Heart left ventricle (tissue), 16 donors: ENCODE data around the gene TRAM1L1. TPM values are rescaled to one million over a fixed set of nuclear protein-coding genes. Genes with fewer than 3 reads are reported as not detected.

ENCODE experiments used
- ATAC-seq, 4 donors: fragments of 200-7000 bp; cut with Tn5 transposase; one replicate each; pipeline ENCODE4 v1.9.1; 2020 to 2022; ENCODE audit warnings: moderate library complexity in 4 of 4, mild to moderate bottlenecking in 3 of 4, moderate number of reproducible peaks in 1 of 4
- DNase-seq, 5 donors: peaks; one replicate each; pipeline ENCODE4 v3.0.0-alpha.2; 2020
- H3K27ac ChIP-seq, 12 donors: fragments of 200-600 bp; sonication (generic) in 4 of 12; one replicate each; pipeline versions ENCODE4 v1.5.0 to v1.8.0; 2016 to 2022; ENCODE audit warnings: mild to moderate bottlenecking in 2 of 12
- H3K27me3 ChIP-seq, 9 donors: fragments of 200-600 bp; sonication (generic) in 2 of 9; one replicate each; pipeline versions ENCODE4 v1.5.1 to v1.8.0; 2016 to 2022; ENCODE audit warnings: mild to moderate bottlenecking in 3 of 9
- H3K36me3 ChIP-seq, 9 donors: fragments of 200-600 bp; sonication (generic) in 2 of 9; one replicate each; pipeline versions ENCODE4 v1.5.0 to v1.8.0; 2018 to 2022; ENCODE audit warnings: mild to moderate bottlenecking in 2 of 9
- H3K4me1 ChIP-seq, 12 donors: fragments of 200-600 bp; sonication (generic) in 4 of 12; one replicate each; pipeline versions ENCODE4 v1.5.0 to v1.8.0; 2016 to 2022; ENCODE audit warnings: mild to moderate bottlenecking in 3 of 12
- H3K4me3 ChIP-seq, 12 donors: fragments of 200-600 bp; sonication (generic) in 4 of 12; one replicate each; pipeline versions ENCODE4 v1.5.0 to v1.8.0; 2017 to 2022; ENCODE audit warnings: mild to moderate bottlenecking in 9 of 12, moderate library complexity in 4 of 12
- H3K9me3 ChIP-seq, 12 donors: fragments of 200-600 bp; sonication (generic) in 4 of 12; one replicate each; pipeline versions ENCODE4 v1.5.0 to v1.8.0; 2016 to 2022; ENCODE audit warnings: mild to moderate bottlenecking in 1 of 12
- POLR2A ChIP-seq, 2 donors: fragments of 450-650 bp; IDR thresholded peaks; one replicate each; pipeline ENCODE4 v1.6.1; 2017; ENCODE audit warnings: antibody characterized with exemption in 2 of 2, mild to moderate bottlenecking in 2 of 2, moderate library complexity in 2 of 2
- WGBS, 4 donors: extraction: QIAGEN DNeasy Blood & Tissue Kit in 2 of 4; methylation state at CpG; one replicate each; pipeline versions ENCODE4 v1.1.5 to v1.1.7; 2013 to 2018; 5-methylcytosine and 5-hydroxymethylcytosine counted together
- intact Hi-C, 10 donors: fragments of 100-400 bp; cut with DNase I; formaldehyde crosslinking; loops; one replicate each; pipeline versions ENCODE4 v1.11.1 to v1.14.2; 2022
- polyA plus RNA-seq, 2 donors: library from polyadenylated mRNA; stranded (reverse); fragments of 200-250 nt; gene quantifications; one replicate each; pipeline ENCODE4 v1.2.3, GENCODE V29; 2013
- total RNA-seq, 9 donors: library from RNA; depleted of rRNA in 2 of 9; stranded (reverse); fragments of >200 nt in 2 of 9; fragmentation: NEBNext Ultra II Directional in 3 of 9; extraction: Animal tissue kit (Norgen Biotek cat#: 25700) in 3 of 9; gene quantifications; one replicate each; pipeline versions ENCODE4 v1.1.0 to v1.2.4, GENCODE V29; 2016 to 2023
- TF ChIP-seq, protein P1 (sequence below), 12 donors: fragments of 200-600 bp; sonication (generic) in 4 of 12; IDR thresholded peaks; one replicate each; pipeline versions ENCODE4 v1.5.0 to v1.8.0; 2018 to 2022; ENCODE audit warnings: antibody characterized with exemption in 12 of 12, mild to moderate bottlenecking in 5 of 12
- donor health status: ischemic (EF 13 %, LVEDD 7.1; RV severe dilation, severe dysfunction).
- donor health status: healthy with polysubstance abuse.
- donor health status: DM: no; HTN: yes; CAD: no.
- donor health status: DM: no; HTN: no; CAD: no.
- donor health status: ischemic (EF 25% LVEDD 6.9; RV normal size, moderate dysfunction).
- donor health status: ischemic (EF 25% LVEDD 5.7; RV mildly dilated, moderate dysfunction).
- donor health status: healthy.
- donor health status: DM: yes; HTN: yes; CAD: no.
- donor health status: ischemic (EF 35%, LVEDD 5.7; RV mildly dilated, moderate dysfunction).
- donor health status: nonischemic (EF 11% LVEDD 7.7; RV severe dilation, severe dysfunction).
- donor health status: DM: yes; HTN: yes; CAD: no.
- donor health status: PGD.
- donor health status: ischemic (EF 29% LVEDD 5.4; RV normal size, mild dysfunction).
- donor health status: nonischemic (EF 23%, LVEDD 6.1; RV moderate dilation, normal function).

The TRAM1L1 gene
- total and polyA plus RNA-seq, 11 donors: 0.26 to 1.3 (median 0.63) TPM

DNA sequence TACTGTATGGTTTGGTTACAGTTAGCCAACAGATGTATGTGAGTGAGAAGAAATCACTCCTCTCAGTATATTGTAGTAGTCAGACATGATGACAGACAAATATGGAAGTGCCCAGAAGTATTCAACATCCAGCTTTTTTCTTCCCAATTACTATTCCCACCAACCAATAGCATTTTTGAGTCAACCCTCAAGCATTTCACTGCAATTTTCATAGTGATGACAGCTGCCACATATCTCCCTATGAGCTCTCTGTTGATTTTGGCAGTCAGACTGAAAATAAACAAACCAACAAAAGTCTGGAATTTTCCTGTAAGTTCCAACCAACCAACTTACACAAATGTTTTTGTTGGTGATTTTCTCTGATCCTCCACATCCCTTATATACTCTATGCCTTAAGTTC lies 8.2 kb upstream of the TRAM1L1 start:
- intact Hi-C loops: no loop called here
- Histone ChIP-seq H3K27ac (no peak overlapping the region), H3K9me3 (no peaks in the 10 kb centered on the region), H3K36me3 (no peaks in the 10 kb centered on the region), H3K4me3 (no peak overlapping the region), H3K4me1 (no peaks in the 10 kb centered on the region), H3K27me3 (no peaks in the 10 kb centered on the region)
- DNase-seq (no peak), ATAC-seq (no peak)
- TF ChIP-seq, protein P1, sequence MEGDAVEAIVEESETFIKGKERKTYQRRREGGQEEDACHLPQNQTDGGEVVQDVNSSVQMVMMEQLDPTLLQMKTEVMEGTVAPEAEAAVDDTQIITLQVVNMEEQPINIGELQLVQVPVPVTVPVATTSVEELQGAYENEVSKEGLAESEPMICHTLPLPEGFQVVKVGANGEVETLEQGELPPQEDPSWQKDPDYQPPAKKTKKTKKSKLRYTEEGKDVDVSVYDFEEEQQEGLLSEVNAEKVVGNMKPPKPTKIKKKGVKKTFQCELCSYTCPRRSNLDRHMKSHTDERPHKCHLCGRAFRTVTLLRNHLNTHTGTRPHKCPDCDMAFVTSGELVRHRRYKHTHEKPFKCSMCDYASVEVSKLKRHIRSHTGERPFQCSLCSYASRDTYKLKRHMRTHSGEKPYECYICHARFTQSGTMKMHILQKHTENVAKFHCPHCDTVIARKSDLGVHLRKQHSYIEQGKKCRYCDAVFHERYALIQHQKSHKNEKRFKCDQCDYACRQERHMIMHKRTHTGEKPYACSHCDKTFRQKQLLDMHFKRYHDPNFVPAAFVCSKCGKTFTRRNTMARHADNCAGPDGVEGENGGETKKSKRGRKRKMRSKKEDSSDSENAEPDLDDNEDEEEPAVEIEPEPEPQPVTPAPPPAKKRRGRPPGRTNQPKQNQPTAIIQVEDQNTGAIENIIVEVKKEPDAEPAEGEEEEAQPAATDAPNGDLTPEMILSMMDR (IDR thresholded peaks at IDR 0.05): no peak
- TF ChIP-seq POLR2A (IDR thresholded peaks at IDR 0.05): no peak

DNA sequence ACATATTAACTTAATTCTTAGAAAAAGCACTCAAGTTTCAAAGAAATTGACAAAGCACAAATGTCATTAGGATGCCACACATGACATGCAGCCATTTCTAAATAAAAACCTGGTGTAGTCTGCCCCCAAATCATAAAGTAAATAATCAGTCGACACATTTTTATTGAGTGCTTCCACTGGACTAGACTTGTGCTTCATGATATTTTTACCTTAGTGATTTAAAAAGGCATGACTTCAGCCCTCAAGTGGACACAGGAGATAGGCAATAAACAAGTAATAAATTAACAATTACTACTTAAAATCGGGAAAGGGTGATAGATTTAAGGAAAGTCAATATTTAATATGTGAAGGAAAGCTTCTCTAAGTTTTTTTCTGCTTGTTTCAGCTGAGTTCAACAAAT lies 7.6 kb downstream of the TRAM1L1 start:
- no peak for TF ChIP-seq POLR2A (IDR thresholded peaks at IDR 0.05)
- TF ChIP-seq, protein P1 (IDR thresholded peaks at IDR 0.05): no peak
- DNase-seq: no peak
- 77 to 85% (median 79%) methylated on average over 2 of the region's 2 CpGs for WGBS, 4 donors

DNA sequence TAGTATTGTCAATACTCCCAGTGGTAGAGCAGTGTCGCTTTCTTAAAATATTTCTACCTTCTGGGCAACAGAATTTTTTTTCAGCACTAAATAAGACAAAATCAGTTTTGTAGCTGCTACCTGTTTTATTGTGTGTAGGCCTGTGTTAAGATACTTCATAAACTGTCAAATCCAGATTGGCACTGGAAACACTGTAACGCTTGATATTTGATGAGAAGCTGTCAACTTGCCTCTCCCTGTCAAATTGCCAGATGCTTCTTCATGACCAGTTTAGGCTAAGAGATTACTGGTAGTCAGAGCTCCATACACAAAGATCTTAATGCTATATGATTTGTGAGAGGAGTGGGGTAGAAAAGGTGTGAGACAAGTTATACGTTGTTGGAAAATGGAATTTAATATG lies 17.3 kb downstream of the TRAM1L1 start:
- H3K27me3 ChIP-seq: no peaks in the 10 kb centered on the region
- ATAC-seq (no peak), DNase-seq (no peak)
- no peak overlapping the region for H3K4me3 ChIP-seq
- H3K9me3 ChIP-seq: no peaks in the 10 kb centered on the region
- TF ChIP-seq, protein P1 (IDR thresholded peaks at IDR 0.05): no peak
- TF ChIP-seq POLR2A (IDR thresholded peaks at IDR 0.05): no peak
- WGBS, 4 donors: 82 to 87% (median 84%) methylated on average over 3 of the region's 3 CpGs
- intact Hi-C loops: no loop called here
- no peaks in the 10 kb centered on the region for H3K4me1 ChIP-seq
- H3K27ac ChIP-seq: no peak overlapping the region
- no peaks in the 10 kb centered on the region for H3K36me3 ChIP-seq

More for the DNA sequence above, 7.6 kb downstream of the TRAM1L1 start:
- intact Hi-C loops: no loop called here
- no peak for ATAC-seq
- no peaks in the 10 kb centered on the region for H3K36me3 ChIP-seq
- H3K27me3 ChIP-seq: no peaks in the 10 kb centered on the region
- peaks cover 0 to 8% (median 0%) of the 10 kb centered on the region in 12 donors for H3K9me3 ChIP-seq
- H3K4me1 ChIP-seq: no peaks in the 10 kb centered on the region
- H3K4me3 ChIP-seq: no peak overlapping the region
- no peak overlapping the region for H3K27ac ChIP-seq

DNA sequence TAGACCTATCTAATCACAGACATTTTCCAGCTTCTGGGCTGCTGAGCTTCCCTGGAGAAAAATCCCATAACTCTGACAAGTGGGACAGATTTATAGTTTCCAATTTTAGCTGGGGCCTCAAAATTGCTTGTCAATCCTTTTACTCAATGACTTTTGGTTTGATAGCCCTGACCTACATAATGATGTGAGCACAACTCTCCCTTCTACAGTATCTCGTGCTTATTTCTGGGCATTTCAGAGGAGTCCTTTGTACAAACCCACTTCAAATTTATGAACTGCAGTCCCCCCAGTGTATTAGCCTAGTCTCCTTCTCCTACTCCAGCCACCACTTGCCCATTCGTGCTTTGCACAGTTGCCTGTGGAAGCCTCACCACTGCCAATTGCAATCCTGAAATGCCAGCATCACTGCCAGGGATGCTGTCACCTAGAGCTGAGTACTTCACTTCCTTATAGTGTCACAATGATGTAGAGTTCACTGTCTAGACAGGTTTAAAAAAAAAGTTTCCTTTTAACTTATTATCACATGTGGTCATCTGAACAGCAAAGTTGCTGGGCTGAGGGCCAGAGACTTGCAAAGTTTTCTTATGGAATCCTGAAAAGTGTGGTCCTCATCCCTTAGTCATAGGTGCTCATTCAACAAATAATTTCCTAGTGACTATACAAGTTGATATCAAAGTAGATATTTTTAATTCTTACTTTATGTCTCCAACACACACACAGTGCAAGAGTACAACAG lies 21.2 kb downstream of the TRAM1L1 start:
- Histone ChIP-seq H3K27ac (no peak overlapping the region), H3K9me3 (no peaks in the 10 kb centered on the region), H3K27me3 (no peaks in the 10 kb centered on the region), H3K4me1 (no peaks in the 10 kb centered on the region), H3K4me3 (no peak overlapping the region), H3K36me3 (no peaks in the 10 kb centered on the region)
- no peak for DNase-seq
- intact Hi-C loops: no loop called here
- TF ChIP-seq, protein P1 (IDR thresholded peaks at IDR 0.05): no peak
- TF ChIP-seq POLR2A (IDR thresholded peaks at IDR 0.05): no peak
- WGBS, 4 donors: 58 to 65% (median 60%) methylated on average over 2 of the region's 2 CpGs
- ATAC-seq: no peak
